ENCODE results near the gene MON1B. TPM values are rescaled to one million over a fixed set of nuclear protein-coding genes. Genes with fewer than 3 reads are reported as not detected.

Gene MON1B
- total and polyA plus RNA-seq, 2 of the 13 experiments (the other 11 are each of a cell fraction or from before 2014, with no cell fraction given) = 13.4 to 15.6 TPM

GRCh38 chr16:77236063-77236511, 45.1 kb downstream of the MON1B start (continued):
- TF ChIP-seq KIAA2018 (CRISPR knock-in tag; IDR thresholded peaks at IDR 0.05; ENCODE audit: borderline replicate concordance) (no peak), PHF21A (CRISPR knock-in tag; IDR thresholded peaks at IDR 0.05) (no peak), ZNF746 (CRISPR knock-in tag; IDR thresholded peaks at IDR 0.05) (no peak), CCAR2 (optimal IDR thresholded peaks at IDR 0.05; ENCODE audit: low read depth, low read length) (no peak), TBX2 (CRISPR knock-in tag; IDR thresholded peaks at IDR 0.05; ENCODE audit: borderline replicate concordance) (no peak), ZNF816 (CRISPR knock-in tag; IDR thresholded peaks at IDR 0.05; ENCODE audit: borderline replicate concordance) (no peak), BCLAF1 (IDR thresholded peaks at IDR 0.05) (no peak), FOXM1 (CRISPR knock-in tag; IDR thresholded peaks at IDR 0.05) (no peak), ZIK1 (CRISPR knock-in tag; IDR thresholded peaks at IDR 0.05; ENCODE audit: borderline replicate concordance, low read depth) (no peak), AHR (CRISPR knock-in tag; IDR thresholded peaks at IDR 0.05) (peak; percentile 85; the same call in 1 of the 2 replicates), ZNF891 (CRISPR knock-in tag; IDR thresholded peaks at IDR 0.05) (peak; percentile 56; the same call in 1 of the 2 replicates), NR0B2 (CRISPR knock-in tag; IDR thresholded peaks at IDR 0.05) (0 out of 2 replicates have a peak, but pooled peaks have one; percentile 28), RBM39 (IDR thresholded peaks at IDR 0.05; ENCODE audit: low read depth, low read length, poor library complexity, severe bottlenecking) (peak; percentile 82), MTA1 (CRISPR knock-in tag; IDR thresholded peaks at IDR 0.05; ENCODE audit: borderline replicate concordance) (no peak), ZNF282 (IDR thresholded peaks at IDR 0.05; ENCODE audit: partially characterized antibody) (no peak), NCOR1 (IDR thresholded peaks at IDR 0.05; ENCODE audit: borderline replicate concordance, low read length) (no peak), ZNF274 (CRISPR knock-in tag; IDR thresholded peaks at IDR 0.05) (peak; percentile 72; the same call in 1 of the 2 replicates), FIP1L1 (IDR thresholded peaks at IDR 0.05; ENCODE audit: borderline replicate concordance, insufficient read depth, low read depth, low read length) (no peak)
